Activated T-cell treated with anti-CD3 and anti-CD28 coated beads for 4 hours (primary cell): Measurements from ENCODE around the gene SCN2A.
"Not testable (repeated sequence)": the region's sequence is repeated elsewhere in the genome, so short reads cannot be mapped to it uniquely, and the experiment has no call there.

Source experiments
- DNase-seq: peaks from one replicate; pipeline ENCODE4 v3.0.0-alpha.2; 2020

SCN2A gene

DNA sequence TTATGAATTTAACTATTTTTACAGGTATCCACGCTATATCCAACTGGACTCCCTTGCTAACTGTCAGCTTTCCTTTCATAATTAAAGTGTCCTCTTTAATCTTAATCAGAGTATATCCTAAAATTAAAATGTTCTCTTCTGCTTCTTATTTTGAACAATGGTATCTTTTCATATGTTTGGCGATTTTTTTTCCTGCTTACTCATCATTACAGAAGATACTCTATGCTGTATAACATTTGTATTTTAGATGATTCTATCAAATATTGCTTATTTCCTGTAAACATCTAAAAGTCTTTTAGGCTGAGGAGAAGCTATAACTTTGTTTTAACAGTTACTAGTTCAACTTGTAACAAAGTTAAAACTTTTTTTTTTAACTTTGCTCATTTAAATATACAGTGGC lies 17.4 kb downstream of the SCN2A start:
- no peak for DNase-seq

DNA sequence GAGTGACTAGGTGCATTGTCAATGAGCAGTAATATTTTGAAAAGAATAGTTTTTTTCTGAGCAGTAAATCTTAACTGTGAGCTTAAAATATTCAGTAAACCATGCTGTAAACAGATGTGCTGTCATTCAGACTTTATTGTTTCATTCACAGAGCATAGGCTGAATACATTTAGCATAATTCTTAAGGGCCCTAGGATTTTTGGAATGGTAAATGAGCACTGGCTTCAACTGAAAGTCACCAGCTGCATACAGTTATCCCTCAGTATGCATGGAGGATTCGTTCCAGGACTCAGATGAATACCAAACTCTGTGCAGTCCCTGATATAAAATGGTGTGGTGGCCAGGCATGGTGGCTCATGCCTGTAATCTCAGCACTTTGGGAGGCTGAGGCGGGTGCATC lies 21.1 kb downstream of the SCN2A start:
- not testable (repeated sequence) for DNase-seq

DNA sequence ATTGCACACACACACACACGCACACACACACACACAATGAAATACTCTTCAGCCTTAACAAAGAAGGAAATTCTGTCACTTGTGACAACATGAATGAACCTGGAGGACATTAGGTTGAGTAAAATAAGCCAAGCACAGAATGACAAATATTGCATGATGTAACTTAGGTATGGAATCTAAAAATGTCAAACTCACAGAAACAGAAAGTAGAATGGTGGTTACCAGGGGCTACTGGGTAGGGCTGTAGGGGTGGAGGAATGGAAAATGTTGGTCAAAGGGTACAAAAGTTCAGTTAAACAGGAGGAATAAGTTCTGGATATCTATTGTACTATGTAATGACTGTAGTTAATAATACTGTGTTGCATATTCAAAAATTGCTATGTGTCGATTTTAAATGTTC lies 29.5 kb downstream of the SCN2A start:
- no peak for DNase-seq

DNA sequence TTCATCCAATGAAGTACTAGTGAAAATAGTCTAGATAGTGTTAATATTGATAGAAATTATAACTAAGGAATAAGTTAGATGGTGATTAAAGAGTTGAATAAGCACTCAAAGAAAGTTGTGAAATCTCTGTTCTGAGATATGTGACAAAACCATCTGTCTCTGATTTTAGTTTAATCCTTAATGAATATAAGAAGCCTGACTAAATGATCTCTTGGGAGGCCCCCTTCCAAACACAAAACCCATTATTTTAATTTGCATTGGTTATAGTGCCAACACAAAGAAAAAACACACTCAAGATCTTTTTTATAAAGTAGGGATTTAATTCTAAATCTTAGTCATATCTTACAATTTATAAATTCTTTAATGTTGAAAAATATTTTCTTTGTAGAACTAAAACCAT lies 34.0 kb downstream of the SCN2A start:
- no peak for DNase-seq

DNA sequence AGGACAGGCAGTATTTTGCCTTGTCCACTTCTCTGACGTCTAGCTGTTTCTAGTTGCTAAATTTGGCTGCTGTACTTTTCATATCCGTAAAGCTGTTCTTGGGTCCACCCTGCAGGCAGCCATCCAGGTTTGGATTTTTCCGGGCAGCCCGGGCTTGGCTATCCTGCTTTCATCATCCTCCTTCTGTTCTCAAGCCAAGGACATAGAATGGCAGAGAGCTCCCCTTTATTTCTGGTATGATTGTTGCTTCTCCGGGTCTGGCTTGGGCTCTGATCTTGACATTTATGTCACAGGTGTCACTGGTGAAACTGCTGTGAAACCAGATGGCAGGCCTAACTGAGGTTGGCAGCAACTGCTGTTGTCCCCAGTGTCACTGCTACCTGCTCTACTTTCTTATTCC lies 35.5 kb downstream of the SCN2A start:
- DNase-seq: no peak

DNA sequence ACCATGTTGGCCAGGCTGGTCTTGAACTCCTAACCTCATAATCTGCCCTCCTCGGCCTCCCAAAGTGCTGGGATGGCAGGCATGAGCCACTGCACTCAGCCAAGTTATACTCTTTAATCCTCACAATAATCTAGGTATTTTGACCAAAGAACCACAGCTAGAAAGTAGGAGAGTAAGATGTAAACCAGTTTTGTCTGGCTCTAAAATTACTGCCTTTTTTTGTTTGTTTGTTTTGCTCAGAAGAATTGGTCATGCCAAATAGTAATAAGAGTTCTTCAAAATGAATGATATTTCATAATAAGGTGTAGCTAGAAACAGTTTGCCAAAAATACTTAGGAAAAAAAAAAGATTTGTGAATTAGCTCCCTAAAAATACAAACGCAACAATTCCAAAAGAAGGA lies 36.7 kb downstream of the SCN2A start:
- no peak for DNase-seq

DNA sequence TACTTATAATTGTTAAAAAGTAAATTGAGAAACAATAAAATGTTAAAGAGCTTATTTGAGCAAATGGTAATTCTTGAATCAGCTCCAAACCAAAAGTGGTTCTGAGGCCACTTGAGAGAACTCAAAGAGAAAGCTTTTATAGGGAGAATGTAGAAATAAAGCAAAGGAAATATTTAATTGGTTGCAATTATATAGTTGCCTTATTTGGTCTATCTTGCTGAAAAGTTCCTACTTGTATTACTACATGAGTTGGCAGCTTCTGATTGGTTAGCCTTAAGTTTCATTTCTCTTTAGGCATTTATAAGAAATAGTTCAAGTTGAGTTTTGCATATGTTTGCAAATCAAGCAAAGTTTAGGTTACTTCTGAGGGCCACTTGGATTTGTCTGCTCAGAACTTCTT lies 38.1 kb downstream of the SCN2A start:
- DNase-seq: no peak

DNA sequence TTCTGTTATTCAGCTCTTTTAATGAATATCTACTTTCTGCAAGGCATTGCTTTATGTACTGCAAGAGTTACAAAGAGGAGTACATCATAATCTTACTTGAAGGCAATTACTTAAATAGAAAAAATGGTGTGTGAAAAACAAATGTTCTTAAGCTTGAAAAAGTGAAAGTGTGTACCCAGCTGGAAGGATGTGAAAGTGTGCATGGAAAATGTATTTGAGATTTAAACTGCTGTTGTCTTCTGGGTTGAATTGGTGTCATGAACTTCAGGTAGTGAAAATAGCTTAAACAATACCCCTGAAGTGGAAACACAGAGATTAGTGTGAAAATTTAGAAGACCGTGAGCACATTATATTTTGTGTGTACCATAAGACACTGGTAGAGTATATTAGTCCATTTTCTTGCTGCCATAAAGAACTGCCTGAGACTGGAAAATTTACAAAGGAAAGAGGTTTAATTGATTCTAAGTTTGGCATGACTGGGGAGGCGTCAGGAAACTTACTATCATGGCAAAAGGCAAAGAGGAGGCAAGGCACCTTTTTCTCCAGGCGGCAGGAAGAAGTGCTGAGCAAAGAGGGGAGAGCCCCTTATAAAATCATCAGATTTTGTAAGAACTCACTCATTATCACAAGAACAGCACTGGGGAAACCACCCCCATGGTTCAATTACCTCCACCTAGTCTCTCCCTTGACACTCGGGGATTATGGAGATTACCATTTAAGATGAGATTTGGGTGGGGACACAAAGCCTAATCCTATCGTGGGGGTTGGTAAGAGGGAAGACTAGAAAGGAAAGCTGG lies 38.8 kb downstream of the SCN2A start:
- no peak for DNase-seq

DNA sequence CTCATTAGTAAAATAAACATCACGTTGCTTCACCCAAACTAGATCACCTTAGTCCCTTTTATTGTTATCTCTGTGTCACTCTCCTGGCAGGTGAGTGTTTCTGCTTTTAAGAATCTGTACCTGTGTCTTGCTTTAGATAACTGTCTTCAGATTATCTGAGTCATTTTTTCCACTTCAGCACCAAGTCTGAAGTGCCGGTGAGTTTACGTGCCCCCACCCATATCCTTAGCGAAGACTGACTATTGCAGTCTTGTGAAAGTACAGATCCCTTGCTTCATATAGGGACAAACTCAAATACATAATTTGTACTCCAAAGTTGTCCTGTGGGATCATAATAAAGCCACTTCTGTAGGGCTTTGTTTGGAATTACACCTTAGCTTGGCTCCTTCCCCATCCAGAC lies 41.1 kb downstream of the SCN2A start:
- no peak for DNase-seq

DNA sequence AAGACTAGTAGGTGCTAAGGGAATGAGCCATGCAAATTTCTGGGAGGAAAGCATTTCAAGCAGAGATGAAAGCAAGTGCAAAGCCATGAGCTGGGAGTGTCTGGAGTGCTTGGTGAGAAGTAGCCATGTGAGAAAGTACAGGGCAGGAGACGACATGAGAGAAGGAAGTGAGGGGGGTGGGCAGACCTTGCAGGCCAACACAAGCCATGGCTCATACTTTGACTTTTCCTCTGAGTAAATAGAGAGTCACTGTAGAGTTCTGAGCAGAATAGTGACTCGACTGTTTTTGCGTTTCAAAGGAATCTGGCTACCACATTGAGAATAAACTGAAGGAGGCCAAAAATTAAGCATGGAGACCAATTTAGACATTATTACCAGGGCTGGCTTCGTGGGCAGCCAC lies 42.2 kb downstream of the SCN2A start:
- DNase-seq: no peak

DNA sequence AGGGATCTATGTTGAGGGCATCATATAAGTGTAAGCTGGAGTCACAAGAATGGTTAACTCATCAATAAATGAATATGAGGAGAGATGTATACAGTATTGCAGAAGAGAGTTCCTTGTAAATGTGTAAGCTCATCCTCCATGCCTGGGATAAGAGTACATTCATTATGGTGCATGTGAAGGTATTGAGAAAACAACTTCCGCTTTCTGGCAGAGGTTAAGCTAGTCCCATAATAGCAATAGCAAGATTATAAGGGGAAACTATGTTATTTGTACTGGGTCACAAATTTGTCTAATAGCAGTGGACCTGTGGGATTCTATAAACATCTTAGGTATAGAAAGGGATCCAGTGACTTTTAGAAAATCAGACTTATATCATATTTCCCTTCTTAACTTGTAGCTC lies 44.1 kb downstream of the SCN2A start:
- no peak for DNase-seq

DNA sequence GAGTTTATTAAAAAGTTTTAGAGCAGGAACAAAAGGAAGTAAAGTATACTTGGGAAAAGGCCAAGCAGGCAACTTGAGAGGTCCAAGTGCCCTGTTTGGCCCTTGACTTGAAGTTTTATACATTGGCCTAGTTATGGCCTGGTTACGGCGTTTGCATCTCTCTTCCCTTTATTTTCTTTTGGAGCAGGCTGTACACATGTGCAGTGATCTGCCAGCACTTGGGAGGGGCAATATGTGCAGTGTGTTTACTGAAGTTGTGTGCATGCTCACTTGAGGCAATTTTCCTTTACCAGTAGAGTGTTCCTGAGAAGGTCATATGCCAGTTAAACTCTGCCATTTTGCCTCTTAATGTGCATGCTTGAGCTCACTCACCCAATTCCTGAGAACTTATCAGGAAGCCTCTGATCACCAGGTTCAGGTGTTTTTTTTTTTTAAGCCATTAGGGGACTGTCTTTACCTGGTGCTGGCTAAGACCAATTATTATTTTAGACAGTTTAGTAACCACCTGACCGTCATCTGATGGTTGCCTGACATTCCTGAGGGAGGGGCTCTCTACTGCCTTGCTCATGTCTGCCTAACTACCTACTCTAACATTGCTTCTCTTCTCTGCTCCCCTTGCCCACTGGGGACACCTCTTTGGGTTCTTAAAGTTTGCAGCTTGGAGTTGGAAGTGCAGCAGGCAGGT lies 48.0 kb downstream of the SCN2A start:
- no peak for DNase-seq

DNA sequence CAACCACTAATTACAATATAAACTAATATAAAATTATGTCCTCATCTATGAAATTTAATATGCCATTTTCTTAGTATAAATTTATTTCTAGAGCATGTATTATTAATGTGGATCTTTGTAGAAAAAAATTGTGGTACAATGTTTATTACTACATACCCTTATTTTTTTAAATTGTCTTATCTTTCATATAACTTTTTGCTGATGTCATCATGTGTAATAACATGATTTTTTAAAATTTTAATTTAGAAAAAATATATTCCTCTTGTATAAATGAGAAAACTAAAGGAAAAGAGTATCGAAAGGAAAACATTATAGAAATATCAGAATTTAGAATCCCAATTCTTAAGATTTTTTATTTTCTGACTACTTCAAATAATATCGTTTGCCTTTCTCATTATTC lies 49.9 kb downstream of the SCN2A start:
- DNase-seq: no peak

DNA sequence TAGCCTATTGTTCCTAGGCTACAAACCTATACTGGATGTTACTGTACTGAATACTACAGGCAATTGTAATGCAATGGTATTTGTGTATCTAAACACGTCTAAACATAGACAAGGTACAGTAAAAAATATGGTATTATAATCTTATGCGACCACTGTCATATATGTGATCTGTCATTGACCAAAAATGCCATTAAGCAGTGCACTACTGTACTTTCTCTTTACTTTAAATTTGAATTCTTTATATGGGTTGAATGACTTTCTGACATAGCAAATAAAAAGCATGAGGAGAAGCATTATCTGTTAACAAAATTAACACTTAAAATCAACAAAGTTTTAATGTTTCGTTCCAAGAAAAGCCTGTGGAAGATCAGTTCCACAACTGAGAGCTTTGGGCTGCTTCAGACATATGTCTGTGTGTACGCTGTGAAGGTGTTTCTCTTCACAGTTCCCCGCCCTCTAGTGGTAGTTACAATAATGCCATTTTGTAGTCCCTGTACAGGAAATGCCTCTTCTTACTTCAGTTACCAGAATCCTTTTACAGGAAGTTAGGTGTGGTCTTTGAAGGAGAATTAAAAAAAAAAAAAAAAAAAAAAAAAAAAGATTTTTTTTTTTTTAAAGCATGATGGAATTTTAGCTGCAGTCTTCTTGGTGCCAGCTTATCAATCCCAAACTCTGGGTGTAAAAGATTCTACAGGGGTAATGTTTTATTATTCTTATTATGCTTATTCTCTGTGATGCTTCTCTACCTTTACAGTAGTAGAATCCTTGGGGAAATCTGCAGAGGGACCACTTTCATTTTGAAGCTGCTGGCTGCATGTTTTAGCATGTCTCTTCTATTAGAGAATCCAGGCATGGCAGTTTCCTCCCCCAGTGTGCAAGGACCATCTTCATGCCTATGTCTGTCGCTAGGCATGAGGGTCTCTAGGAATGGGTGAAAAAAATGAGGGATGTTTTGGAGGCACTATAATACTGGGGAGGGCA lies 54.5 kb downstream of the SCN2A start:
- peak; percentile 21 for DNase-seq

DNA sequence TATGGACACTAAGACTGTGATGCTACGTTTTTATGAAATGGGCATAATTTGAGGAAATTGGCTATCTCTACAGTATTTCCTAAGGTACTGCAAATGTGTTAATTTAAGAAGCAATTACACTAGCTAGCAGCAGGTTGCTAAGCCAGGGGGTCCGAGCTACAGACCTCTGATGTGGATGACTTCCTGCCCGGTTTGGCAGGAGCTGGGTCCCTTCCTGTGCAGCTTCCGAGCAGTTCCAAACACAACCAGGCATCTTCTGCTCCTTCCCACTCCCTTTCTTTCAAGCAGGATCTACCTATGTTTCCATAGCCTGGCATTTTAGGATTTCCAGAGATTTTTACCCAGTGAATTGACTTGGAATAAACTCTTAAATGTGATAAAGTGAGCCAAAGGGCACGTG lies 55.7 kb downstream of the SCN2A start:
- no peak for DNase-seq

DNA sequence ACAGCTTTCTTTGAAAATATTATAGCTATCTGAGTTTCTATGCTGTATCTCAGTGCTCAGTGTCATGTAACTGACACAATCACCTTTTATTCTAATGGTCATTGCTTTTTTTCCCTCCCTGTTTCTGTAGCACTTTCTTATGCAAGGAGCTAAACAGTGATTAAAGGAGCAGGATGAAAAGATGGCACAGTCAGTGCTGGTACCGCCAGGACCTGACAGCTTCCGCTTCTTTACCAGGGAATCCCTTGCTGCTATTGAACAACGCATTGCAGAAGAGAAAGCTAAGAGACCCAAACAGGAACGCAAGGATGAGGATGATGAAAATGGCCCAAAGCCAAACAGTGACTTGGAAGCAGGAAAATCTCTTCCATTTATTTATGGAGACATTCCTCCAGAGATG lies 56.4 kb downstream of the SCN2A start:
- DNase-seq: no peak

DNA sequence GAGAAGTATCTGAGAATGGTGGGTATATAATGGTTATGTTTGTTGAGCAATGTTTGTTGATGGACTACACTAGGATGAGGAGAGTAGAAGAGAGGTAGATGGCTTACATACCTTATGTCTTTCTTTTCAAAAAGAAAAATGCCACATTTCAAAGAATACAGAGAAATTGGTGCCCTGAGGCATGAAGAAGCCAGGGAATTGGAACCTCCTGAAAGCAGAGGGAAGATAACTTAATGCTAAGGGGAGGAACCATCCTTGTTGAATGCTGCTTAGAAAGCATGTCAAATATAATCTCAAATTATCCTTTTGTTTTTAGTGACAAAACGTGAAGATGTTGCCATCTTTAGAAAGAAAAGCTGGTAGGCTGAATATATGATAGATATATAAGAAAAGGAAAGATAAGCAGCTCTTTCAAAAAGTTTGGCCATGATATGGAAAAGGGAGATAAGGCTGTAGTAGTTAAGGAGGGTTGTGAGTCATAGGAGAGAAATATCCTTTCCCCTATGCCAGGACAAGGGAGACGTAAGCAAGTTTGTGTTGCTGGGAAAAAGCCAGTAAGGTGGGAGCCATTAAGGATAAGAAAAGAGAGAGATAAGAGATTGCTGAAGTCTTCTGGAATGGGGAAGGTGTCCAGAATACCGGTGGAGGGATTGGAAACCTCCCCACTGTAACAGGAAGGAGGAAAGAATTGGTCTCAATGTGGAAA lies 66.3 kb downstream of the SCN2A start:
- DNase-seq: no peak

DNA sequence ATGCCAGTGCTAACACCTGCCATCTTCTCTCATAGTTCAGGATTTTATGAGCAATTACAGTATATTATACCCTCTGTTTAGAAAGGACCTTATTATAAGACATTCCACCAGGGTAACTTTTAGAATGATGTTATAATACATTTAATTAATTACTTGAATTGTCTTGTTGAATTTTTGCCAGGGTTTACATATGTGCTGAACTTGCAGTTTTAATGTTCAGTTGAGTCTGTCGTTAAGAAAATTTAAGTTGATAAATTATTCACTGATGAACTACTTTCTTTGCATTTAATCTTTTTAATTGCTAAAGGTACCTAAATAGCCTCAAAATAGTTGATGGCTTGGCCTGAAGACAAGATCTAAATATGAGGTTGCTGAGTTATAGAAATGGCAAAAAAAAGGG lies 68.1 kb downstream of the SCN2A start:
- no peak for DNase-seq

DNA sequence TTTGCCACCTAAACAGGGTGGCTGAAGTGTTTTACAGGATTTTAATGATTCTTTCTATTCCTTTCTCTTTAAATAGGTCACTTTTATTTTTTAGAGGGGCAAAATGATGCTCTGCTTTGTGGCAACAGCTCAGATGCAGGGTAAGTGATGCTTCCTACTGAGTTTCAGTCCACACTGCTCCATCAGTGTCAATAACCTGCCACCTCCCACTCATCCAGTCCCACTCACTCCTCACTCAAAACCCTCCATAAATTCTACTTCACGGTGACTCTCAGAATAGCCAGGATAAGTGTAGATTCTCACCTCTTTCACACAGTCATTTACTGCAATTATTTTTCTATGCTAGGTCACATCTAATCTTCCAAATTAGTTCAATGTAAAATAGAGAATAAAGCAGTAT lies 72.7 kb downstream of the SCN2A start:
- no peak for DNase-seq

DNA sequence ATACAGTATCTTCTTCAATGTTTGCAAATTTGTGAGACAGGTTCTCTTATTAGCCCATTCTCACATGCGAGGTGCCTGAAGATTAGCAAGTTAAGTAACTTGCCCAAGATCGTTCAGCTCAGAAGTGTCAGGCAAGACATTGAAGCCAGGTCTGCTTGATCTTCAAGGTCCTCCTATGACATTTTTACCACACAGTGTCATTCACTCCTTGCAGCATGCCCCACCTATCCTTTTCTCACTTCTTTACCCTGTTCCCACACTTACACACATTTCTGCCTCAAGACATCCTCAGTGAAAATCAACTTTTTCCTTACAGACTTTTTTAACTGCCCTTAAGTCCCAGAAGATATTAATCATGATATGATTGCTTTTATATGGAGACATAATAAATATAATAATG lies 73.8 kb downstream of the SCN2A start:
- no peak for DNase-seq

DNA sequence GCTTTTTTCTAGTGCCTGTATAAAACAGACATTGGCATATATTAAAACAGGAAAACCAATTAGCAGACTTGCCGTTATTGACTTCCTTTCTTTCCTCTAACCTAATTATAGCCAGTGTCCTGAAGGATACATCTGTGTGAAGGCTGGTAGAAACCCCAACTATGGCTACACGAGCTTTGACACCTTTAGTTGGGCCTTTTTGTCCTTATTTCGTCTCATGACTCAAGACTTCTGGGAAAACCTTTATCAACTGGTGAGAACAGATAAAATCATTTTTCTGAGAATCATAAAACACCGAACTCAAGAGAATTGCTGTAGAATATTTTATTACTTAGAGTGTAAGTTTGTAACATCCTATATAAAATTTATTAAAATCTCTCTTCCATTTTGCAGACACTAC lies 74.3 kb downstream of the SCN2A start:
- no peak for DNase-seq

DNA sequence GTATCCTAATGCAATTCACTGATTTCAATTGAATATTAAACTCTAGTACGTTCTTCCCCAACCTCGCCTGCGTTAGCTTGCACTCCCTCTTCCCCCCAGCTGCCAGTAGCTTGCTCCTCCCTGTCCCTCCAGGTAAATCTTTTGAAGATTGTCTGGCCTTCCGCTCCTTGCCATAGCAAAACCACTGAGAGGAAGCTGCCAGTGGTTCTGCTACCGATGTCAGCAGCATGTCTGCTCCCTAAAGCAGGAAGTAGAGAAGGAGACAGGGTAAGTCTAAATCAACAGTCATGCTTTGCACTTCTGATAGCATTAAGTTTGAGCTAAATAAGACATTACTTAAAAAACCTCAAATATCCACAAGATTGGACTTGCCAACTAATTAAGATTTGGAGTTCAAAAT lies 89.1 kb downstream of the SCN2A start:
- DNase-seq: no peak

DNA sequence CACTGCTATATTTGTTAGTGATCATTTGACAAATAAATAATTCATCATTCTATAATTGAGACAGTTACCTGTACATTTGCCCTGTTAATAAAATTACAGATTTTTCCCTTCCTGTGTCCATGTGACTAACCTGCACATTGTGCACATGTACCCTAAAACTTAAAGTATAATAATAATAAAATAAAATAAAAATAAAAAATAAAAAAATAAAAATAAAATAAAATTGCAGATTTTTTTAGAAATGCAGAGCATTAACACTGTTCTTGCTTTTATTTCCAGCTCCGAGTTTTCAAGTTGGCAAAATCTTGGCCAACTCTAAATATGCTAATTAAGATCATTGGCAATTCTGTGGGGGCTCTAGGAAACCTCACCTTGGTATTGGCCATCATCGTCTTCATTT lies 105.1 kb downstream of the SCN2A start:
- DNase-seq: not testable (repeated sequence)
